ENCODE data around the gene TNFRSF8.

DNA sequence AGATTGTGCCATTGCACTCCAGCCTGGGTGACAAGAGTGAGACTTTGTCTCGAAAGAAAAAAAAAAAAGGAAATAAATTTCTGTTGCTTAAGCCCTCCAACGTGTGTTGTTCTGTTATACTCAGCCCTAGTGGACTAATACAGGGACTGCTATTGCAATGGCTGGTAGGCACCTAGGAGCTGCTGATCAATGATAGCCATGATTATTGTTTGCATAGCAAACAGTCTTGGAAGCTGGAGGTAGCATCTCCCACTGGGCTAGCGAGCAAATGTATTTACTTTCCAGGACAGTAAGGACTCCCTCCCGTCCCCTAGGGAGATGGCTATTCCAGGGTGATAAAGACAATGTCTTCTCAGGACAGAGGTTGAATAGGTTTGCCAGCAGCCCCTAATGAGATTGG lies 13.5 kb upstream of the TNFRSF8 start:
- TF ChIP-seq, protein P1, sequence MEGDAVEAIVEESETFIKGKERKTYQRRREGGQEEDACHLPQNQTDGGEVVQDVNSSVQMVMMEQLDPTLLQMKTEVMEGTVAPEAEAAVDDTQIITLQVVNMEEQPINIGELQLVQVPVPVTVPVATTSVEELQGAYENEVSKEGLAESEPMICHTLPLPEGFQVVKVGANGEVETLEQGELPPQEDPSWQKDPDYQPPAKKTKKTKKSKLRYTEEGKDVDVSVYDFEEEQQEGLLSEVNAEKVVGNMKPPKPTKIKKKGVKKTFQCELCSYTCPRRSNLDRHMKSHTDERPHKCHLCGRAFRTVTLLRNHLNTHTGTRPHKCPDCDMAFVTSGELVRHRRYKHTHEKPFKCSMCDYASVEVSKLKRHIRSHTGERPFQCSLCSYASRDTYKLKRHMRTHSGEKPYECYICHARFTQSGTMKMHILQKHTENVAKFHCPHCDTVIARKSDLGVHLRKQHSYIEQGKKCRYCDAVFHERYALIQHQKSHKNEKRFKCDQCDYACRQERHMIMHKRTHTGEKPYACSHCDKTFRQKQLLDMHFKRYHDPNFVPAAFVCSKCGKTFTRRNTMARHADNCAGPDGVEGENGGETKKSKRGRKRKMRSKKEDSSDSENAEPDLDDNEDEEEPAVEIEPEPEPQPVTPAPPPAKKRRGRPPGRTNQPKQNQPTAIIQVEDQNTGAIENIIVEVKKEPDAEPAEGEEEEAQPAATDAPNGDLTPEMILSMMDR (conservative IDR thresholded peaks at IDR 0.05 in 1 of 2, IDR thresholded peaks at IDR 0.05 in 1 of 2; ENCODE audit: low read depth in 1 of 2, low read length in 2 of 2) = no peak
- no peak for TF ChIP-seq EZH2 (IDR thresholded peaks at IDR 0.05; ENCODE audit: low read length, missing control alignments)
